K562 (cell line): Measurements from ENCODE around the gene FFAR4.

Experiments
- EP300 ChIP-seq: IDR thresholded peaks from 2 replicates; pipeline ENCODE4 v1.6.1; 2012; ENCODE audit warnings: low read length, improper control_type of control experiment
- JUN ChIP-seq, 2 experiments: sonication (generic) in 1 of 2; formaldehyde crosslinking in 1 of 2; IDR thresholded peaks; 2 replicates each; pipeline versions ENCODE4 v1.6.1 to v1.8.0; 2012 to 2022; ENCODE audit warnings: borderline replicate concordance in 2 of 2, mild to moderate bottlenecking in 2 of 2, improper control_type of control experiment in 1 of 2, low read depth in 1 of 2, low read length in 1 of 2, missing genetic modification reagents in 1 of 2
- SAFB2 ChIP-seq: fragments of 200-400 bp; formaldehyde crosslinking; IDR thresholded peaks from 2 replicates; pipeline ENCODE4 v1.6.1; 2018; ENCODE audit warnings: borderline replicate concordance, low read length, low read depth, moderate library complexity; ENCODE audit not compliant: severe bottlenecking

GRCh38 chr10:93565446-93565845, 1.0 kb upstream of the FFAR4 start:
- no peak for TF ChIP-seq SAFB2
- TF ChIP-seq EP300 = no peak
- no peak for TF ChIP-seq JUN (IDR thresholded peaks at IDR 0.05; ENCODE audit: borderline replicate concordance, low read depth, low read length)
- no peak for TF ChIP-seq JUN (CRISPR knock-in tag; IDR thresholded peaks at IDR 0.05; ENCODE audit: borderline replicate concordance)
